ENCODE data around the gene AKT2. TPM values are rescaled to one million over a fixed set of nuclear protein-coding genes. Genes with fewer than 3 reads are reported as not detected.

The AKT2 gene
- total RNA-seq, 1 donor from 2014 or later: 127 TPM

DNA sequence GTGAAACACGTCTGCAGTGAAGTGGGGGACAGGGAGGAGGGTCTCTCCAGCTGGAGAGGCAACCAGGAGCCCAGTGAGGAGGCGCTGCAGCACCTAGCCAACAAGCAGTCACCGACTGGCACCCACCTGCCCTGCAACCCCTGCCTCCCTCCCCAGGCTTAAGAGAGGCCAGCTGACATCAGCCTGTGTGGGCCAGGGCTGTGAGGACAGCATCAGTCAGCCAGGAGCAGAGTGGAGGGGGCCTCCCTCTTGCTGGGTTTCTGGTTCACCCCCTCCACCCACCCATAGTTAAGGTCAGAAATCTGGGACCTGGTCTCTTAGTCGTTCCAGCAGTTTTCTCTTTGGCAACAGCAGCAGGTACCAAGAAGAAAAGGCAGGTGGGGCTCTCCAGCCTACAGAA, 33.2 kb downstream of the AKT2 start:
- H3K27ac Mint-ChIP-seq (ENCODE audit: unreplicated experiment): no peak overlapping the region
- peaks cover 8% of the 10 kb centered on the region for H3K36me3 ChIP-seq (ENCODE audit: insufficient read depth, low read length)

DNA sequence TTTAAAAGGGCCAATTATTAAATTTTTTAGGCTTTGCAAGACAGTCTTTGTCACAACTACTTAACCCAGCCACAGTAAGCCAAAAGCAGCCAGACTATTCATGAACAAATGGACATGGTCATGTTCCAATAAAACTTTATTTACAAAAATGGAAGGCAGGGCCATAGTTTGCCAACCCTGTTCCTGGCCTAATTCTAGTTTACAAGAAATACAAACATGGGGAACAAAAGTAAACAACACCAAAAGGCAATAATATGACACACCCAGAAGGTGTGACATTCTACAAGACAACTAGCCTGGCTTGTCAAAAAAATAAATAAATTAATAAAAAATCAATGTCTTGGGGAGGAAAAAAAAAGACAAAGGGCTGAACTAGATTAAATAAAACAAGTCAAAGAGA, 33.9 kb downstream of the AKT2 start:
- no peak overlapping the region for H2AFZ ChIP-seq (ENCODE audit: low read depth, low read length)
- H3K4me3 ChIP-seq (ENCODE audit: insufficient read depth, low read depth, low read length): no peak overlapping the region
- Mint-ChIP-seq H3K4me3 (ENCODE audit: unreplicated experiment) (no peak overlapping the region), H3K27ac (ENCODE audit: unreplicated experiment) (no peak overlapping the region), H3K36me3 (ENCODE audit: low read depth, unreplicated experiment) (peaks cover 22% of the 10 kb centered on the region), H3K27me3 (ENCODE audit: low read depth, unreplicated experiment) (no peaks in the 10 kb centered on the region), H3K4me1 (ENCODE audit: low read depth, unreplicated experiment) (peaks cover 6% of the 10 kb centered on the region), H3K9me3 (ENCODE audit: unreplicated experiment) (no peaks in the 10 kb centered on the region)
- no peaks in the 10 kb centered on the region for H3K9me3 ChIP-seq (ENCODE audit: insufficient read depth, low read depth, low read length)
- TF ChIP-seq, protein P1, sequence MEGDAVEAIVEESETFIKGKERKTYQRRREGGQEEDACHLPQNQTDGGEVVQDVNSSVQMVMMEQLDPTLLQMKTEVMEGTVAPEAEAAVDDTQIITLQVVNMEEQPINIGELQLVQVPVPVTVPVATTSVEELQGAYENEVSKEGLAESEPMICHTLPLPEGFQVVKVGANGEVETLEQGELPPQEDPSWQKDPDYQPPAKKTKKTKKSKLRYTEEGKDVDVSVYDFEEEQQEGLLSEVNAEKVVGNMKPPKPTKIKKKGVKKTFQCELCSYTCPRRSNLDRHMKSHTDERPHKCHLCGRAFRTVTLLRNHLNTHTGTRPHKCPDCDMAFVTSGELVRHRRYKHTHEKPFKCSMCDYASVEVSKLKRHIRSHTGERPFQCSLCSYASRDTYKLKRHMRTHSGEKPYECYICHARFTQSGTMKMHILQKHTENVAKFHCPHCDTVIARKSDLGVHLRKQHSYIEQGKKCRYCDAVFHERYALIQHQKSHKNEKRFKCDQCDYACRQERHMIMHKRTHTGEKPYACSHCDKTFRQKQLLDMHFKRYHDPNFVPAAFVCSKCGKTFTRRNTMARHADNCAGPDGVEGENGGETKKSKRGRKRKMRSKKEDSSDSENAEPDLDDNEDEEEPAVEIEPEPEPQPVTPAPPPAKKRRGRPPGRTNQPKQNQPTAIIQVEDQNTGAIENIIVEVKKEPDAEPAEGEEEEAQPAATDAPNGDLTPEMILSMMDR (IDR thresholded peaks at IDR 0.05; ENCODE audit: insufficient read depth, low read depth, low read length): no peak
- TF ChIP-seq EZH2 (IDR thresholded peaks at IDR 0.05; ENCODE audit: insufficient read depth, low read length): no peak
- H3K9ac ChIP-seq (ENCODE audit: low read length): no peak overlapping the region
- no peaks in the 10 kb centered on the region for H3K4me1 ChIP-seq (ENCODE audit: insufficient read depth, low read length)
- H4K20me1 ChIP-seq (ENCODE audit: insufficient read depth, low read length): peaks cover 69% of the 10 kb centered on the region
- peaks cover 8% of the 10 kb centered on the region for H3K36me3 ChIP-seq (ENCODE audit: insufficient read depth, low read length)
- DNase-seq (ENCODE audit: low read depth): no peak
- H3K27ac ChIP-seq (ENCODE audit: low read depth, low read length): no peak overlapping the region
- no peak for FAIRE-seq
- no peak overlapping the region for H3K4me2 ChIP-seq (ENCODE audit: low read length)
- H3K79me2 ChIP-seq (ENCODE audit: insufficient read depth, low read length): peaks cover 13% of the 10 kb centered on the region
- H3K27me3 ChIP-seq (ENCODE audit: insufficient read depth, low read length): no peaks in the 10 kb centered on the region

More for the DNA sequence above, 33.2 kb downstream of the AKT2 start:
- no peak overlapping the region for H3K9ac ChIP-seq (ENCODE audit: low read length)
- Mint-ChIP-seq H3K4me1 (ENCODE audit: low read depth, unreplicated experiment) (peaks cover 6% of the 10 kb centered on the region), H3K27me3 (ENCODE audit: low read depth, unreplicated experiment) (no peaks in the 10 kb centered on the region), H3K9me3 (ENCODE audit: unreplicated experiment) (no peaks in the 10 kb centered on the region), H3K4me3 (ENCODE audit: unreplicated experiment) (no peak overlapping the region), H3K36me3 (ENCODE audit: low read depth, unreplicated experiment) (peaks cover 22% of the 10 kb centered on the region)
- H3K4me1 ChIP-seq (ENCODE audit: insufficient read depth, low read length): no peaks in the 10 kb centered on the region
- no peak overlapping the region for H2AFZ ChIP-seq (ENCODE audit: low read depth, low read length)
- FAIRE-seq (no peak), DNase-seq (ENCODE audit: low read depth) (no peak)
- TF ChIP-seq, protein P1 (IDR thresholded peaks at IDR 0.05; ENCODE audit: insufficient read depth, low read depth, low read length): no peak
- TF ChIP-seq EZH2 (IDR thresholded peaks at IDR 0.05; ENCODE audit: insufficient read depth, low read length): no peak
- no peak overlapping the region for H3K4me3 ChIP-seq (ENCODE audit: insufficient read depth, low read depth, low read length)
- H3K27ac ChIP-seq (ENCODE audit: low read depth, low read length): no peak overlapping the region
- peaks cover 65% of the 10 kb centered on the region for H4K20me1 ChIP-seq (ENCODE audit: insufficient read depth, low read length)
- H3K79me2 ChIP-seq (ENCODE audit: insufficient read depth, low read length): peaks cover 18% of the 10 kb centered on the region
- no peak overlapping the region for H3K4me2 ChIP-seq (ENCODE audit: low read length)
- H3K27me3 ChIP-seq (ENCODE audit: insufficient read depth, low read length): no peaks in the 10 kb centered on the region
- H3K9me3 ChIP-seq (ENCODE audit: insufficient read depth, low read depth, low read length): no peaks in the 10 kb centered on the region

DNA sequence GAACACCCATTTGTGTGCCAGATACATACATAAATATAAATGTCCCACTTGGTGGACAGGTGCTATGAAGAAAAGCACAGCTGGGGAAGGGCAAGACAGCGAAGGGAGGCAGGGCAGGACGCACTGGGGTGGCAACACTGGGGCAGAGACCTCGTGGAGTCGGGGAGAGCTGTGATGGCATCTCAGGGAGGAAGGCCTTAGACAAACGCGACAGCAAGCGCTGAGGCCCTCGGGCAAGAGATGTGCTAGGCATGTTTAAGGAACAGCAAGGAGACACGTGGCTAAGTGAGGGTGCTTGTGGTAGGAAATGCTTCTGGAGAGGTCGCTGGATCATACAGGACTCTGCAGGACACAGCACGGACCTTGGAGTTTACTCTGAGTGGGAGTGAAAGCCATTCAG, 35.4 kb downstream of the AKT2 start:
- Histone ChIP-seq H3K9ac (ENCODE audit: low read length) (no peak overlapping the region), H3K4me1 (ENCODE audit: insufficient read depth, low read length) (no peaks in the 10 kb centered on the region), H4K20me1 (ENCODE audit: insufficient read depth, low read length) (peaks cover 67% of the 10 kb centered on the region), H3K9me3 (ENCODE audit: insufficient read depth, low read depth, low read length) (no peaks in the 10 kb centered on the region), H3K4me2 (ENCODE audit: low read length) (no peak overlapping the region), H2AFZ (ENCODE audit: low read depth, low read length) (no peak overlapping the region), H3K4me3 (ENCODE audit: insufficient read depth, low read depth, low read length) (no peak overlapping the region), H3K27me3 (ENCODE audit: insufficient read depth, low read length) (no peaks in the 10 kb centered on the region), H3K79me2 (ENCODE audit: insufficient read depth, low read length) (peaks cover 21% of the 10 kb centered on the region), H3K36me3 (ENCODE audit: insufficient read depth, low read length) (peaks cover 5% of the 10 kb centered on the region), H3K27ac (ENCODE audit: low read depth, low read length) (no peak overlapping the region)
- H3K9me3 Mint-ChIP-seq (ENCODE audit: unreplicated experiment): no peaks in the 10 kb centered on the region
- H3K27ac Mint-ChIP-seq (ENCODE audit: unreplicated experiment): peak overlapping the region; percentile 13
- H3K36me3 Mint-ChIP-seq (ENCODE audit: low read depth, unreplicated experiment): peaks cover 12% of the 10 kb centered on the region
- no peak for FAIRE-seq
- H3K4me3 Mint-ChIP-seq (ENCODE audit: unreplicated experiment): peak overlapping the region; percentile 2
- no peak for DNase-seq (ENCODE audit: low read depth)
- peaks cover 6% of the 10 kb centered on the region for H3K4me1 Mint-ChIP-seq (ENCODE audit: low read depth, unreplicated experiment)
- H3K27me3 Mint-ChIP-seq (ENCODE audit: low read depth, unreplicated experiment): no peaks in the 10 kb centered on the region
- no peak for TF ChIP-seq EZH2 (IDR thresholded peaks at IDR 0.05; ENCODE audit: insufficient read depth, low read length)
- TF ChIP-seq, protein P1 (IDR thresholded peaks at IDR 0.05; ENCODE audit: insufficient read depth, low read depth, low read length): no peak
